Trophoblast cell (in vitro differentiated cells and primary cell): ENCODE data around the gene NPTN.
"Not testable (repeated sequence)": the region's sequence is repeated elsewhere in the genome, so short reads cannot be mapped to it uniquely, and the experiment has no call there.

Source experiments
- DNase-seq, 2 donors: peaks; one replicate each; pipeline ENCODE4 v3.0.0-alpha.2; 2016
- H2AFZ ChIP-seq: 2 replicates; pipeline ENCODE4 v1.6.1; 2013; ENCODE audit warnings: low read length, moderate library complexity, mild to moderate bottlenecking; ENCODE audit not compliant: insufficient read depth, poor library complexity
- H2AK5ac ChIP-seq: 2 replicates; pipeline ENCODE4 v1.6.1; 2013; ENCODE audit warnings: mild to moderate bottlenecking, low read length
- H2BK120ac ChIP-seq: 2 replicates; pipeline ENCODE4 v1.6.1; 2013; ENCODE audit warnings: low read length, mild to moderate bottlenecking, moderate library complexity; ENCODE audit not compliant: insufficient read depth, poor library complexity
- H2BK12ac ChIP-seq: 2 replicates; pipeline ENCODE4 v1.6.1; 2013; ENCODE audit warnings: mild to moderate bottlenecking, low read length, moderate library complexity
- H2BK5ac ChIP-seq: 2 replicates; pipeline ENCODE4 v1.6.1; 2013; ENCODE audit warnings: low read length, low read depth, moderate library complexity, mild to moderate bottlenecking; ENCODE audit not compliant: poor library complexity
- H3K14ac ChIP-seq: 2 replicates; pipeline ENCODE4 v1.6.1; 2013; ENCODE audit warnings: mild to moderate bottlenecking, low read length
- H3K18ac ChIP-seq: 2 replicates; pipeline ENCODE4 v1.6.1; 2013; ENCODE audit warnings: mild to moderate bottlenecking, low read length
- H3K23ac ChIP-seq: 2 replicates; pipeline ENCODE4 v1.6.1; 2013; ENCODE audit warnings: low read length
- H3K27ac ChIP-seq: 2 replicates; pipeline ENCODE4 v1.5.1; 2013; ENCODE audit warnings: low read depth, mild to moderate bottlenecking, inconsistent platforms, low read length, moderate library complexity
- H3K27me3 ChIP-seq: 2 replicates; pipeline ENCODE4 v1.6.1; 2013; ENCODE audit warnings: inconsistent platforms, mild to moderate bottlenecking, low read length, moderate library complexity; ENCODE audit not compliant: insufficient read depth
- H3K36me3 ChIP-seq, 2 experiments: 1 replicate in 1 of 2; 2 replicates in 1 of 2; pipeline ENCODE4 v1.6.1; 2013; ENCODE audit warnings: low read length in 2 of 2, mild to moderate bottlenecking in 2 of 2, moderate library complexity in 1 of 2; ENCODE audit not compliant: insufficient read depth in 2 of 2, control insufficient read depth in 1 of 2
- H3K4ac ChIP-seq: 2 replicates; pipeline ENCODE4 v1.6.1; 2013; ENCODE audit warnings: low read depth, mild to moderate bottlenecking, low read length, moderate library complexity
- H3K4me1 ChIP-seq, 2 experiments: 1 replicate in 1 of 2; 2 replicates in 1 of 2; pipeline ENCODE4 v1.6.1; 2013; ENCODE audit warnings: low read length in 2 of 2, mild to moderate bottlenecking in 2 of 2, moderate library complexity in 1 of 2; ENCODE audit not compliant: insufficient read depth in 2 of 2, control insufficient read depth in 1 of 2
- H3K4me2 ChIP-seq: 2 replicates; pipeline ENCODE4 v1.6.1; 2013; ENCODE audit warnings: inconsistent platforms, mild to moderate bottlenecking, low read length, moderate library complexity
- H3K4me3 ChIP-seq: 2 replicates; pipeline ENCODE4 v1.5.1; 2013; ENCODE audit warnings: mild to moderate bottlenecking, low read depth, low read length, inconsistent platforms
- H3K79me1 ChIP-seq: one replicate; pipeline ENCODE4 v1.6.1; 2013; ENCODE audit warnings: low read length
- H3K79me2 ChIP-seq: 2 replicates; pipeline ENCODE4 v1.6.1; 2013; ENCODE audit warnings: low read length, mild to moderate bottlenecking; ENCODE audit not compliant: control insufficient read depth, insufficient read depth, poor library complexity
- H3K9ac ChIP-seq: 2 replicates; pipeline ENCODE4 v1.6.1; 2013; ENCODE audit warnings: mild to moderate bottlenecking, low read length
- H3K9me3 ChIP-seq: 2 replicates; pipeline ENCODE4 v1.6.1; 2013; ENCODE audit warnings: low read depth, mild to moderate bottlenecking, control low read depth, inconsistent platforms, low read length; ENCODE audit not compliant: insufficient read depth
- H4K12ac ChIP-seq: 2 replicates; pipeline ENCODE4 v1.6.1; 2013; ENCODE audit warnings: low read depth, mild to moderate bottlenecking, low read length, moderate library complexity
- H4K8ac ChIP-seq: 2 replicates; pipeline ENCODE4 v1.6.1; 2013; ENCODE audit warnings: low read depth, mild to moderate bottlenecking, low read length, moderate library complexity
- H4K91ac ChIP-seq: one replicate; pipeline ENCODE4 v1.6.1; 2013; ENCODE audit warnings: low read depth, mild to moderate bottlenecking, low read length, moderate library complexity
- WGBS: extraction: QIAGEN DNeasy Blood & Tissue Kit; methylation state at CpG from one replicate; pipeline ENCODE4 v1.1.7; 2013; ENCODE audit warnings: missing lambda C conversion rate; ENCODE audit not compliant: insufficient read length, insufficient coverage; ENCODE audit errors: extremely low coverage; 5-methylcytosine and 5-hydroxymethylcytosine counted together

The NPTN gene

GRCh38 chr15:73577593-73577992 lies 55.6 kb downstream of the NPTN start:
- H2BK12ac ChIP-seq, H3K9ac ChIP-seq, H4K91ac ChIP-seq, H3K14ac ChIP-seq, H2BK5ac ChIP-seq, H2AK5ac ChIP-seq, H3K9me3 ChIP-seq, H4K12ac ChIP-seq, H3K4ac ChIP-seq, H2AFZ ChIP-seq, H3K4me3 ChIP-seq, H4K8ac ChIP-seq, DNase-seq, H3K18ac ChIP-seq, H3K27me3 ChIP-seq, H3K79me2 ChIP-seq, H3K23ac ChIP-seq, H3K4me1 ChIP-seq, H2BK120ac ChIP-seq, H3K27ac ChIP-seq, H3K4me2 ChIP-seq, H3K79me1 ChIP-seq: not testable (repeated sequence)
- H3K36me3 ChIP-seq = peaks cover 9 to 29% of the 10 kb centered on the region in 2 experiments

DNA sequence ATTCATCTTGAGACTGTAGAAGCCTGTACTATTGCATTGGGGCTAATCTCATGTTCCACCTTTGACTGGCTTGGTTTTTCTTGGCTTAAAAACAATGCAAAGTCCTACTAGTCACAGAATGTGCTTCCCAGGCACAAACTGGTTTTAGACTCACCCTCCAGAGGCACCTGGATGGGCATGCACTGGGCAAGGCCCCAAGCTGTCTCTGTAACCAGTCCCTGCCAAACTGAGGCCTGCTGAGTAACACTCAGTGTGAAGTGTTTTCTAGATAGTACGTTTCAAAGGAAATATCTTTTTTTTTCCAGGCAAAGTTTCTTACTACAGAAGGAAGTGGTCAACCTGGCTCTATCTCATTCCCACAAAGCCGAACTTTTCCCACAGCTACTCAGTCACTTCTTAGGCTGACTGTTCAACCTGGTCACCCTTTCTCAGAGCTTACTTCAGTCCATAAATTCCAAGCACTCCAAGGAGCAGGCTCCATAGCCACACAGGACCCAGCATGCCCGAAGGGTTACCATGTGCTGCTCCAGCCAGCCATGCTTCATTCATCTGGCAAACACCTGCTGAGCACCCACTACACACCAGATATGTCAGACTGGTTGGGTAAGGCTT lies 57.4 kb downstream of the NPTN start:
- H4K8ac ChIP-seq = no peak overlapping the region
- H4K12ac ChIP-seq = no peak overlapping the region
- H3K4me1 ChIP-seq = no peaks in the 10 kb centered on the region
- H3K14ac ChIP-seq = no peak overlapping the region
- no peaks in the 10 kb centered on the region for H3K79me2 ChIP-seq
- no peak overlapping the region for H3K4ac ChIP-seq
- no CpG with 5 or more reads among the region's 3 CpGs for WGBS
- no peak overlapping the region for H3K4me3 ChIP-seq
- DNase-seq = peak in 1 of 2 donors; percentile 25
- H3K9me3 ChIP-seq = no peaks in the 10 kb centered on the region
- H2BK120ac ChIP-seq = no peak overlapping the region
- no peak overlapping the region for H2BK5ac ChIP-seq
- no peak overlapping the region for H3K4me2 ChIP-seq
- no peak overlapping the region for H3K27ac ChIP-seq
- H2AK5ac ChIP-seq = no peak overlapping the region
- H2BK12ac ChIP-seq = no peak overlapping the region
- no peak overlapping the region for H3K23ac ChIP-seq
- no peaks in the 10 kb centered on the region for H3K79me1 ChIP-seq
- H4K91ac ChIP-seq = no peak overlapping the region
- no peak overlapping the region for H3K9ac ChIP-seq
- H3K27me3 ChIP-seq = no peaks in the 10 kb centered on the region
- peaks cover 12 to 35% of the 10 kb centered on the region in 2 experiments for H3K36me3 ChIP-seq
- H3K18ac ChIP-seq = no peak overlapping the region
- H2AFZ ChIP-seq = no peak overlapping the region

DNA sequence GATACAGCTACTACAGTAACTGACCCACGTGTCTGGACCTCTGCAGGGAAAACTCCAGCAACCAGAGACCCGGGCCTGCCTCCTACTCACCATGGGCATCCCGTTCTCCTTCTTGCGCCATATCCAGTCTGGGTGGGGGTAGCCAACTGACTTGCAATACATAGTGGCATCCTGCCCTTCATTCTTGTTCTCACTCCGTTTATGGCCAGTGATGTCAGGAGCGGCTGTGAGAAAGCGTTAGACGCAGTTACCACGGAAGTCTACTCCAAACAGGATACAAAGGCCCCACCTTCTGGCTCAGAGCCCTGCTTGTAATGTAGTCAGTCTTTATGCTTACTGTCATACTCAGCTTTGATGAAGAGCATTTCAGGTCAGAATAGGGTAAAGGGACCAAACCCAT lies 59.6 kb downstream of the NPTN start:
- Histone ChIP-seq H3K14ac (no peak overlapping the region), H3K4ac (no peak overlapping the region), H3K27ac (no peak overlapping the region), H3K79me2 (no peaks in the 10 kb centered on the region), H3K36me3 (peaks cover 26 to 52% of the 10 kb centered on the region in 2 experiments), H3K9me3 (no peaks in the 10 kb centered on the region), H2AFZ (no peak overlapping the region), H4K12ac (no peak overlapping the region), H3K9ac (no peak overlapping the region), H3K4me1 (no peaks in the 10 kb centered on the region), H4K91ac (no peak overlapping the region), H3K18ac (no peak overlapping the region), H2BK12ac (no peak overlapping the region), H3K23ac (no peak overlapping the region), H3K4me3 (no peak overlapping the region), H2AK5ac (no peak overlapping the region), H3K79me1 (no peaks in the 10 kb centered on the region), H3K4me2 (no peak overlapping the region), H2BK5ac (no peak overlapping the region), H4K8ac (no peak overlapping the region), H3K27me3 (no peaks in the 10 kb centered on the region), H2BK120ac (no peak overlapping the region)
- WGBS = no CpG with 5 or more reads among the region's 9 CpGs
- DNase-seq = no peak

DNA sequence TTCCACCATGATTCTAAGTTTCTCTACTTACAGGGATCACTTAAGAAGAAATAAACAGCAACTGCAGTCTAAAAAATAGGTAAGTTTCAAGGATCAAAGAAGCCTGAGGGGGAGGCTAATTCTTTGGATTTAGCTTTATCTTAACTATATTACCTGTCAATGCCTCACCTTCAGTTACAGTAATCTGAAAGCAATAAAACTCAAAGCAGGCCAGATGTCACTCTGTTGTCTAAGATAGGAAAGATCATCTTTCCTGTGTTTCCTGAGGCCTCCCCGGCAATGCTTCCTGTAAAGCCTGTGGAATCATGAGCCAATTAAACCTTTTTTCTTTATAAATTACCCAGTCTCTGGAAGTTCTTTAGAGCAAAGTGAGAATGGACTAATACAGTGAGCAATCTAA lies 60.2 kb downstream of the NPTN start:
- Histone ChIP-seq H3K4me1 (no peaks in the 10 kb centered on the region), H2BK5ac (no peak overlapping the region), H3K9me3 (no peaks in the 10 kb centered on the region), H3K79me1 (no peaks in the 10 kb centered on the region), H3K79me2 (no peaks in the 10 kb centered on the region), H4K8ac (no peak overlapping the region), H2AK5ac (no peak overlapping the region), H2AFZ (no peak overlapping the region), H3K4ac (no peak overlapping the region), H3K9ac (no peak overlapping the region), H4K91ac (no peak overlapping the region), H2BK12ac (no peak overlapping the region), H3K27me3 (no peaks in the 10 kb centered on the region), H3K23ac (no peak overlapping the region), H3K4me2 (no peak overlapping the region), H3K36me3 (peaks cover 27 to 57% of the 10 kb centered on the region in 2 experiments), H3K18ac (no peak overlapping the region), H3K27ac (no peak overlapping the region), H2BK120ac (no peak overlapping the region), H3K14ac (no peak overlapping the region), H4K12ac (no peak overlapping the region), H3K4me3 (no peak overlapping the region)
- DNase-seq = no peak
- no CpG with 5 or more reads among the region's 1 CpG for WGBS
